H1 (cell line): ENCODE results near the gene TOMM22. TPM values are rescaled to one million over a fixed set of nuclear protein-coding genes. Genes with fewer than 3 reads are reported as not detected.

ENCODE experiments used
- CTCF ChIA-PET: fragments of 300-600 bp; sonication (Branson Sonifier 250); formaldehyde crosslinking; loops from one replicate; lab custom pipeline; 2021; ENCODE audit not compliant: partially characterized antibody; lab: Charles Lee
- POLR2A ChIA-PET: fragments of 300-600 bp; sonication (Branson Sonifier 250); formaldehyde crosslinking; loops from one replicate; lab custom pipeline; 2021; ENCODE audit warnings: inconsistent platforms; ENCODE audit not compliant: partially characterized antibody; lab: Charles Lee
- DNase-seq, 2 experiments: peaks; one replicate each; pipeline versions ENCODE4 v3.0.0 to v3.0.0-alpha.2; 2010 to 2022; ENCODE audit warnings: low spot score in 2 of 2, low read depth in 1 of 2, mixed read lengths in 1 of 2
- FAIRE-seq: peaks from 2 replicates; lab custom pipeline; 2011; peaks lifted over from hg19 to GRCh38; lab: Jason Lieb, UNC
- H2AFZ ChIP-seq: 2 replicates; pipeline ENCODE4 v1.8.1; 2012; ENCODE audit warnings: low read length, inconsistent platforms
- H2AK5ac ChIP-seq: 2 replicates; pipeline ENCODE4 v1.6.1; 2013; ENCODE audit warnings: low read depth, low read length
- H2BK120ac ChIP-seq: replicated peaks from 2 replicates; pipeline ENCODE3; 2013; ENCODE audit warnings: low read depth, low read length, inconsistent platforms
- H2BK12ac ChIP-seq: 2 replicates; pipeline ENCODE4 v1.6.1; 2013; ENCODE audit warnings: low read depth, low read length
- H2BK15ac ChIP-seq: 2 replicates; pipeline ENCODE4 v1.6.1; 2013; ENCODE audit warnings: low read length
- H2BK20ac ChIP-seq: 2 replicates; pipeline ENCODE4 v1.6.1; 2013; ENCODE audit warnings: low read length
- H2BK5ac ChIP-seq: 2 replicates; pipeline ENCODE4 v1.6.1; 2013; ENCODE audit warnings: low read depth, low read length
- H3K14ac ChIP-seq: 2 replicates; pipeline ENCODE4 v1.6.1; 2013; ENCODE audit warnings: inconsistent platforms; ENCODE audit not compliant: insufficient read length
- H3K18ac ChIP-seq: 2 replicates; pipeline ENCODE4 v1.6.1; 2013; ENCODE audit warnings: low read length; ENCODE audit errors: extremely low read depth
- H3K23ac ChIP-seq: 2 replicates; pipeline ENCODE4 v1.6.1; 2013; ENCODE audit warnings: inconsistent platforms; ENCODE audit not compliant: insufficient read length
- H3K23me2 ChIP-seq: 2 replicates; pipeline ENCODE4 v1.6.1; 2013; ENCODE audit warnings: low read depth, low read length
- H3K27ac ChIP-seq: 2 replicates; pipeline ENCODE4 v1.6.1; 2011; ENCODE audit warnings: low read depth, low read length, inconsistent platforms
- H3K27me3 ChIP-seq, 4 experiments: replicated peaks in 1 of 4; 1 replicate in 1 of 4; 2 replicates in 3 of 4; pipeline versions ENCODE4 v1.6.1 to v1.8.1; 2011 to 2013; ENCODE audit warnings: low read length in 3 of 4, mild to moderate bottlenecking in 3 of 4, inconsistent platforms in 2 of 4, mixed read lengths in 2 of 4, moderate library complexity in 1 of 4; ENCODE audit not compliant: control insufficient read depth in 3 of 4, insufficient read depth in 3 of 4; ENCODE audit errors: extremely low read depth in 1 of 4
- H3K36me3 ChIP-seq, 4 experiments: 2 replicates each; pipeline versions ENCODE4 v1.6.1 to v1.8.1; 2011 to 2013; ENCODE audit warnings: mild to moderate bottlenecking in 4 of 4, low read length in 3 of 4, moderate library complexity in 2 of 4, control low read depth in 1 of 4, inconsistent platforms in 1 of 4; ENCODE audit not compliant: insufficient read depth in 4 of 4, control insufficient read depth in 2 of 4
- H3K4ac ChIP-seq: replicated peaks from 2 replicates; pipeline ENCODE3; 2013; ENCODE audit warnings: low read length, low read depth, mixed read lengths, inconsistent platforms; ENCODE audit not compliant: insufficient read length
- H3K4me1 ChIP-seq, 4 experiments: replicated peaks in 1 of 4; 1 replicate in 1 of 4; 2 replicates in 3 of 4; pipeline versions ENCODE4 v1.6.1 to v1.8.1; 2011 to 2013; ENCODE audit warnings: low read length in 3 of 4, inconsistent platforms in 2 of 4, mixed read lengths in 1 of 4; ENCODE audit not compliant: insufficient read depth in 4 of 4, control insufficient read depth in 3 of 4
- H3K4me2 ChIP-seq, 2 experiments: 2 replicates each; pipeline versions ENCODE4 v1.6.1 to v1.8.1; 2011 to 2013; ENCODE audit warnings: low read depth in 2 of 2, low read length in 2 of 2, control low read depth in 1 of 2, inconsistent platforms in 1 of 2, mild to moderate bottlenecking in 1 of 2; ENCODE audit not compliant: insufficient read depth in 1 of 2
- H3K4me3 ChIP-seq, 4 experiments: fragments of 200-600, 300-600 bp in 1 of 4; sonication (generic), shearing (Covaris generic), sonication (Bioruptor Twin) in 1 of 4; 2 replicates each; pipeline versions ENCODE4 v1.5.1 to v1.8.1; 2011 to 2016; ENCODE audit warnings: low read length in 4 of 4, low read depth in 3 of 4, control low read depth in 2 of 4, inconsistent platforms in 2 of 4, mild to moderate bottlenecking in 2 of 4, mixed read lengths in 1 of 4, moderate library complexity in 1 of 4; ENCODE audit not compliant: insufficient read depth in 2 of 4; ENCODE audit errors: extremely low read depth in 1 of 4
- H3K56ac ChIP-seq: replicated peaks from 2 replicates; pipeline ENCODE3; 2013; ENCODE audit warnings: low read depth, mild to moderate bottlenecking, mixed read lengths, low read length, inconsistent platforms; ENCODE audit not compliant: insufficient read length
- H3K79me1 ChIP-seq: 2 replicates; pipeline ENCODE4 v1.6.1; 2013; ENCODE audit warnings: low read depth, low read length, control low read depth
- H3K79me2 ChIP-seq, 2 experiments: 2 replicates each; pipeline versions ENCODE4 v1.6.1 to v1.8.1; 2012 to 2013; ENCODE audit warnings: low read length in 2 of 2, mild to moderate bottlenecking in 2 of 2, inconsistent platforms in 1 of 2; ENCODE audit not compliant: insufficient read depth in 2 of 2, control insufficient read depth in 1 of 2
- H3K9ac ChIP-seq, 4 experiments: replicated peaks in 1 of 4; 1 replicate in 1 of 4; 2 replicates in 3 of 4; pipeline versions ENCODE4 v1.6.1 to v1.8.1; 2011 to 2013; ENCODE audit warnings: low read depth in 3 of 4, low read length in 3 of 4, control low read depth in 2 of 4, mild to moderate bottlenecking in 2 of 4, moderate library complexity in 2 of 4, inconsistent platforms in 1 of 4; ENCODE audit errors: extremely low read depth in 1 of 4
- H3K9me3 ChIP-seq, 2 experiments: 2 replicates each; pipeline versions ENCODE4 v1.6.1 to v1.8.1; 2012 to 2013; ENCODE audit warnings: mild to moderate bottlenecking in 2 of 2, moderate library complexity in 2 of 2, control low read depth in 1 of 2, inconsistent platforms in 1 of 2, low read depth in 1 of 2, low read length in 1 of 2, mixed read lengths in 1 of 2; ENCODE audit not compliant: insufficient read depth in 2 of 2
- H4K20me1 ChIP-seq, 2 experiments: replicated peaks in 1 of 2; 2 replicates each; pipeline versions ENCODE3 to v1.8.1; 2011 to 2013; ENCODE audit warnings: inconsistent platforms in 2 of 2, low read length in 2 of 2, mild to moderate bottlenecking in 1 of 2; ENCODE audit not compliant: insufficient read depth in 2 of 2, control insufficient read depth in 1 of 2
- H4K5ac ChIP-seq: 2 replicates; pipeline ENCODE4 v1.6.1; 2013; ENCODE audit warnings: low read length, low read depth, mixed read lengths, inconsistent platforms; ENCODE audit not compliant: insufficient read length
- H4K8ac ChIP-seq: 2 replicates; pipeline ENCODE4 v1.8.0; 2013; ENCODE audit warnings: mild to moderate bottlenecking, moderate library complexity, low read length, inconsistent platforms; ENCODE audit not compliant: insufficient read depth; ENCODE audit errors: extremely low read depth
- H4K91ac ChIP-seq: replicated peaks from 2 replicates; pipeline ENCODE3; 2013; ENCODE audit warnings: low read length, mixed read lengths, inconsistent platforms; ENCODE audit not compliant: insufficient read length
- EP300 ChIP-seq, 2 experiments: IDR thresholded peaks; 1 replicate in 1 of 2; 2 replicates in 1 of 2; pipeline ENCODE4 v1.6.1; 2011 to 2012; ENCODE audit warnings: low read depth in 2 of 2, low read length in 2 of 2, mild to moderate bottlenecking in 2 of 2, borderline replicate concordance in 1 of 2, inconsistent platforms in 1 of 2, moderate library complexity in 1 of 2
- SAP30 ChIP-seq: fragments of 300-600 bp; sonication (generic); IDR thresholded peaks from 2 replicates; pipeline ENCODE4 v1.7.1; 2012; ENCODE audit warnings: low read length, moderate library complexity, mild to moderate bottlenecking, inconsistent platforms; ENCODE audit not compliant: insufficient read depth, insufficient replicate concordance
- SP4 ChIP-seq: IDR thresholded peaks from 2 replicates; pipeline ENCODE4 v1.6.1; 2012; ENCODE audit warnings: low read length, inconsistent platforms
- WGBS, 2 experiments: shearing (Covaris generic) in 1 of 2; methylation state at CpG; one replicate each; pipeline versions ENCODE4 v1.1.6 to v1.1.7; 2013 to 2015; ENCODE audit warnings: low lambda C conversion rate in 2 of 2, mixed read lengths in 2 of 2, inconsistent platforms in 1 of 2, low coverage in 1 of 2, missing lambda C conversion rate in 1 of 2; ENCODE audit not compliant: insufficient replicate concordance in 2 of 2, insufficient coverage in 1 of 2, insufficient read length in 1 of 2; ENCODE audit errors: extremely low coverage in 1 of 2, missing lambda C conversion rate in 1 of 2; 5-methylcytosine and 5-hydroxymethylcytosine counted together
- polyA plus RNA-seq, 7 experiments: library from polyadenylated mRNA; depleted of rRNA in 3 of 7; stranded (reverse) in 5 of 7; unstranded in 2 of 7; fragments of >200 nt in 5 of 7; fragments of 200-250 nt in 2 of 7; gene quantifications; 1 replicate in 5 of 7; 2 replicates in 1 of 7; 4 replicates in 1 of 7; pipeline versions ENCODE4 v1.2.1 to v1.2.3, GENCODE V29; 2011 to 2013; ENCODE audit warnings: missing spikeins in 2 of 7, mixed read lengths in 2 of 7
- total RNA-seq: library from RNA; stranded (reverse); fragmentation: NEBNext Ultra II Directional; extraction: Animal tissue kit (Norgen Biotek cat#: 25700); gene quantifications from 2 replicates; pipeline ENCODE4 v1.2.1, GENCODE V29; 2021

Gene TOMM22
- total and polyA plus RNA-seq, 2 of the 8 experiments (the other 6 are each of a cell fraction or from before 2014, with no cell fraction given), result 84.0 to 125 TPM

DNA sequence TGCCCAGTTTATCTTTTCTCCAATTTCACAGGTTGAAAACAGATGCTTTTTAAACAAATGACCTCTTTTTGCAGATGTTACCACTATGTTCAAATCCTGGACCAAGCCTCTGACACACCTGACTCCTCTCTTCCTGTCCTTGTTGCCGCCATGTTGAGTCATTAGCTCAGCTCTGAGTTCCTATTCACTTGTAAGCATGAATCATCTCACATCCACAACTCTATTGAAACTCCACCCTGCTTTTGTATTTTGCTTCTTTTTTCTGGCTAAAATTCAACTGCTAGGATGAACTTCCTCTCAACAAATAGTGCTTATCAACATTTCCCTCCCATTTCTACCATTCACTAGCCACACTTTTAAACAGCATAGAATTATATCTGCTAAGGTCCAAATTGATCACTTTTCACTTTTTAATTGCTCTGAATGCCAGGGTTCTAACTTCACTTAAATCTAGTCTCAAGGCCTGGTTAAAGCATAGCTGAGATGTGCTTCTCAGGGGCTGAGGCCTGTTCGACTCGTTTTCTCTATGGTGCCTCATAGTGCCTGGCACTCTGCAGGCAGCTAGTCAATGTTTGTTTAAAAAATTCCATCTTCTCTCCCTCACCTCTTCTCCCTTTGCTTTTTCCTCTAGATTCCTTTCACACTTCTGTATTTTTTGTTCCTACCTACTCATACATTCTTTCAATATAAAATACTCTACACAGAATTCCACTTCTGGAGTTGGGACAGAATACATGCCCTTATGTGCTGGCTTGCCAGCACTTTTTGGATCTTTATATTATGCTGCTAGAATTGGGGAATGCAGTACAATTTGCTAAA is 15.1 kb downstream of the TOMM22 start:
- Histone ChIP-seq H3K9ac (no peak overlapping the region), H2BK15ac (no peak overlapping the region), H3K18ac (no peak overlapping the region), H3K27ac (no peak overlapping the region), H2AK5ac (no peak overlapping the region), H2AFZ (no peak overlapping the region), H3K36me3 (no peaks in the 10 kb centered on the region; a peak in 2 of 8 replicates), H4K20me1 (peaks cover 0 to 6% of the 10 kb centered on the region in 2 experiments), H3K23ac (no peak overlapping the region), H2BK12ac (no peak overlapping the region), H3K79me1 (peaks cover 9% of the 10 kb centered on the region; the same call in 1 of the 2 replicates), H3K4me2 (0 out of 4 replicates have a peak overlapping the region, but pooled peaks have one; percentile 17 to 24), H3K27me3 (no peaks in the 10 kb centered on the region), H4K8ac (no peak overlapping the region), H3K4me1 (peaks cover 2 to 10% (median 5%) of the 10 kb centered on the region in 4 experiments; a peak in 6 of 7 replicates), H3K23me2 (peaks cover 10% of the 10 kb centered on the region), H2BK20ac (no peak overlapping the region), H2BK120ac (no peak overlapping the region), H3K9me3 (no peaks in the 10 kb centered on the region), H4K5ac (no peak overlapping the region), H3K4ac (no peak overlapping the region), H2BK5ac (no peak overlapping the region), H4K91ac (no peak overlapping the region), H3K56ac (no peak overlapping the region), H3K14ac (no peak overlapping the region), H3K79me2 (peaks cover 0 to 38% of the 10 kb centered on the region in 2 experiments; a peak in 2 of 4 replicates), H3K4me3 (no peak overlapping the region)
- DNase-seq (no peak), FAIRE-seq (no peak)
- CTCF ChIA-PET, result interaction anchor here (0.6 to 1.5 kb wide), 5 partner anchors 8 to 700 kb away, joined by 3 to 4 read pairs (median 3); partner anchors contain the start of gene TOMM22
- WGBS, 2 experiments, result 95% methylated on average over 3 of the region's 3 CpGs; no CpG with 5 or more reads in 1 of the 2 experiments
- POLR2A ChIA-PET, result interaction anchor here (0.7 to 13.1 kb wide), 4 partner anchors 8 to 15 kb away, joined by 3 to 123 read pairs (median 6); partner anchors contain the start of genes GTPBP1 and TOMM22
- TF ChIP-seq EP300 (IDR thresholded peaks at IDR 0.05; ENCODE audit: borderline replicate concordance in 1 of 2, low read depth in 2 of 2, low read length in 2 of 2) (no peak), SP4 (no peak), SAP30 (no peak)
